Upper lobe of right lung (tissue), 1 donor: ENCODE measurements around the gene GTF2A1. TPM values are rescaled to one million over a fixed set of nuclear protein-coding genes. Genes with fewer than 3 reads are reported as not detected.

Source experiments
- ATAC-seq: fragments of 200-7000 bp; cut with Tn5 transposase; one replicate; pipeline ENCODE4 v1.9.1; 2020; ENCODE audit warnings: mild to moderate bottlenecking, moderate library complexity
- DNase-seq: peaks from one replicate; pipeline ENCODE4 v3.0.0-alpha.2; 2020
- H3K27ac ChIP-seq: fragments of 200-600 bp; one replicate; pipeline ENCODE4 v1.8.0; 2022
- H3K27me3 ChIP-seq: fragments of 200-600 bp; one replicate; pipeline ENCODE4 v1.8.0; 2022; ENCODE audit warnings: mild to moderate bottlenecking
- H3K36me3 ChIP-seq: fragments of 200-600 bp; one replicate; pipeline ENCODE4 v1.8.0; 2022
- H3K4me1 ChIP-seq: fragments of 200-600 bp; one replicate; pipeline ENCODE4 v1.8.0; 2022
- H3K4me3 ChIP-seq: fragments of 200-600 bp; one replicate; pipeline ENCODE4 v1.8.0; 2022; ENCODE audit warnings: mild to moderate bottlenecking
- H3K9me3 ChIP-seq: fragments of 200-600 bp; one replicate; pipeline ENCODE4 v1.8.0; 2022
- CTCF ChIP-seq: fragments of 200-600 bp; IDR thresholded peaks from one replicate; pipeline ENCODE4 v1.8.0; 2022; ENCODE audit warnings: antibody characterized with exemption
- intact Hi-C: fragments of 100-400 bp; cut with DNase I; formaldehyde crosslinking; loops from one replicate; pipeline ENCODE4 v1.11.0; 2022
- total RNA-seq: library from RNA; stranded (reverse); fragmentation: NEBNext Ultra II Directional; extraction: Animal tissue kit (Norgen Biotek cat#: 25700); gene quantifications from one replicate; pipeline ENCODE4 v1.2.1, GENCODE V29; 2021
- donor health status: DM: no; HTN: yes; CAD: no; lungs with severe emphysema.

GTF2A1 gene
- total RNA-seq, 1 donor from 2014 or later, result 24.0 TPM

GRCh38 chr14:81264671-81265070 is 43.9 kb upstream of the GTF2A1 start:
- no peaks in the 10 kb centered on the region for H3K9me3 ChIP-seq
- no peaks in the 10 kb centered on the region for H3K36me3 ChIP-seq
- ATAC-seq (no peak), DNase-seq (no peak)
- intact Hi-C loops, result no loop called here
- H3K27ac ChIP-seq, result no peak overlapping the region
- H3K4me1 ChIP-seq, result no peaks in the 10 kb centered on the region
- H3K4me3 ChIP-seq, result no peak overlapping the region
- no peaks in the 10 kb centered on the region for H3K27me3 ChIP-seq
- no peak for TF ChIP-seq CTCF

- no peak for TF ChIP-seq CTCF
- no peaks in the 10 kb centered on the region for H3K4me1 ChIP-seq
- no peaks in the 10 kb centered on the region for H3K27me3 ChIP-seq
- intact Hi-C loops, result no loop called here
- no peak overlapping the region for H3K27ac ChIP-seq
- no peaks in the 10 kb centered on the region for H3K36me3 ChIP-seq
- no peak overlapping the region for H3K4me3 ChIP-seq
- DNase-seq (no peak), ATAC-seq (no peak)
- no peaks in the 10 kb centered on the region for H3K9me3 ChIP-seq
Observed at GRCh38 chr14:81263777-81264410, 43.1 kb upstream of the GTF2A1 start.

- intact Hi-C loops, result no loop called here
- Histone ChIP-seq H3K36me3 (no peaks in the 10 kb centered on the region), H3K9me3 (no peaks in the 10 kb centered on the region), H3K4me1 (no peaks in the 10 kb centered on the region), H3K27me3 (no peaks in the 10 kb centered on the region), H3K4me3 (no peak overlapping the region), H3K27ac (no peak overlapping the region)
- no peak for ATAC-seq
- TF ChIP-seq CTCF, result no peak
- DNase-seq, result no peak
Observed at GRCh38 chr14:81261176-81261575, 40.4 kb upstream of the GTF2A1 start.

- no peaks in the 10 kb centered on the region for H3K9me3 ChIP-seq
- TF ChIP-seq CTCF, result no peak
- H3K27me3 ChIP-seq, result no peaks in the 10 kb centered on the region
- H3K27ac ChIP-seq, result no peak overlapping the region
- no peak overlapping the region for H3K4me3 ChIP-seq
- no peak for ATAC-seq
- H3K36me3 ChIP-seq, result no peaks in the 10 kb centered on the region
- intact Hi-C loops, result no loop called here
- no peaks in the 10 kb centered on the region for H3K4me1 ChIP-seq
- no peak for DNase-seq
Observed at GRCh38 chr14:81260732-81261131, 40.0 kb upstream of the GTF2A1 start.

GRCh38 chr14:81256289-81256960 is 35.7 kb upstream of the GTF2A1 start:
- intact Hi-C loops, result no loop called here
- H3K27ac ChIP-seq, result no peak overlapping the region
- H3K9me3 ChIP-seq, result no peaks in the 10 kb centered on the region
- H3K4me3 ChIP-seq, result no peak overlapping the region
- H3K27me3 ChIP-seq, result no peaks in the 10 kb centered on the region
- no peak for TF ChIP-seq CTCF
- ATAC-seq, result peak; percentile 45
- no peak for DNase-seq
- no peaks in the 10 kb centered on the region for H3K4me1 ChIP-seq
- no peaks in the 10 kb centered on the region for H3K36me3 ChIP-seq
